Measurements from ENCODE around the gene DZIP3.

The DZIP3 gene

DNA sequence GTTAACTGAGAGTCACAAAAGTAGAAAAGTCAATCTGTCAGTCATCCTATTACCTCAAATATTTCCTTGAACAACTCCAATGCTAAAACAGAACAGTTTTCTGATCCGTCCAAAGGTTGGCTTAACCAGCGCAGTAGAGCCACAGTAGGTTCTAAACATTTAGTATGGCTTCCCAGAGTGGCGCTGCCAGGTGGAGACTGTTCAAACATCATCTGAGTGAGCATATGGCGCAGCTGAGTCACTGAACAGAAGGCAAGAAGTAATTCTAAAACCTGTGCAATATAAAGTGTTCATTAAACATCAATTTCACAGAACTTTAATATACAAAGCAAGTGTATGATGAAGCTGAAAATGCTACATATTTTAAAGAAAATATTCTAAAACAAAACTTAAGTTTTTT, 20.2 kb upstream of the DZIP3 start:
- Histone ChIP-seq H3K27me3 (ENCODE audit: low read length) (no peaks in the 10 kb centered on the region), H3K9ac (ENCODE audit: low read length) (no peak overlapping the region), H3K4me3 (ENCODE audit: insufficient read depth, low read length, poor library complexity, severe bottlenecking) (no peak overlapping the region), H4K20me1 (ENCODE audit: low read depth, low read length) (no peaks in the 10 kb centered on the region), H3K9me2 (replicated peaks; ENCODE audit: insufficient read depth, low read length) (no peaks in the 10 kb centered on the region), H2AFZ (ENCODE audit: low read depth, low read length, severe bottlenecking) (no peak overlapping the region), H3K9me3 (ENCODE audit: insufficient read depth, low read length) (no peaks in the 10 kb centered on the region), H3F3A (ENCODE audit: insufficient read depth) (0 out of 2 replicates have a peak, but pooled peaks cover 6% of the 10 kb centered on the region), H3K79me2 (ENCODE audit: insufficient read depth, low read length) (no peaks in the 10 kb centered on the region), H3K27ac (ENCODE audit: low read depth, low read length) (no peak overlapping the region), H3K36me3 (ENCODE audit: low read length) (peaks cover 73% of the 10 kb centered on the region), H3K4me2 (ENCODE audit: low read depth, low read length, poor library complexity, severe bottlenecking) (no peak overlapping the region)
- TF ChIP-seq EZH2phosphoT487 (conservative IDR thresholded peaks at IDR 0.05; ENCODE audit: low read length) (no peak), CTCF (IDR thresholded peaks at IDR 0.05; ENCODE audit: insufficient read depth, low read length, poor library complexity, severe bottlenecking) (no peak)

DNA sequence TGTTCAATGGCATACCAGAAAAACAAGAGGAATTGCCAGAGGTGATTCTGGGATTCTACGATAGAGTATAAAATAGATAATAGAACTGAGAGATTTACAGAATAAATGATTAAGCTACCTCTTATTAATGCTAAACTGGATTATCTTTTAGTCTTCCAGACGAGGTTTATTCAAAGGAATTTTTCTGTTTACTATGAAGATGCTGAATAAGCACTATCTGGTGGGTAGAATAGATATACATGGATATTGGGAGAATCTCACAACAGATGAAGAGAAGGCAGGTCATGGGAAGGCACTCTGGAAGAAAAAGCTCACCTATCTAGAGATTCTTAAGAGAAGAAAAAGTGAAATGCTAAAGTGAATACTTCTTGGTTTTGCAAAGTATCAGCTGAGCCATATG, 11.5 kb upstream of the DZIP3 start:
- Histone ChIP-seq H3F3A (ENCODE audit: insufficient read depth) (peaks cover 11% of the 10 kb centered on the region; the same call in 1 of the 2 replicates), H4K20me1 (ENCODE audit: low read depth, low read length) (no peaks in the 10 kb centered on the region), H3K9ac (ENCODE audit: low read length) (no peak overlapping the region), H2AFZ (ENCODE audit: low read depth, low read length, severe bottlenecking) (no peak overlapping the region), H3K27ac (ENCODE audit: low read depth, low read length) (no peak overlapping the region), H3K4me3 (ENCODE audit: insufficient read depth, low read length, poor library complexity, severe bottlenecking) (no peak overlapping the region), H3K9me2 (replicated peaks; ENCODE audit: insufficient read depth, low read length) (no peaks in the 10 kb centered on the region), H3K9me3 (ENCODE audit: insufficient read depth, low read length) (no peaks in the 10 kb centered on the region), H3K79me2 (ENCODE audit: insufficient read depth, low read length) (peaks cover 11% of the 10 kb centered on the region; the same call in 1 of the 2 replicates), H3K4me2 (ENCODE audit: low read depth, low read length, poor library complexity, severe bottlenecking) (no peak overlapping the region), H3K36me3 (ENCODE audit: low read length) (peaks cover 88% of the 10 kb centered on the region), H3K27me3 (ENCODE audit: low read length) (no peaks in the 10 kb centered on the region)
- TF ChIP-seq CTCF (IDR thresholded peaks at IDR 0.05; ENCODE audit: insufficient read depth, low read length, poor library complexity, severe bottlenecking) (no peak), EZH2phosphoT487 (conservative IDR thresholded peaks at IDR 0.05; ENCODE audit: low read length) (no peak)

- H3K79me2 ChIP-seq (ENCODE audit: insufficient read depth, low read length) = peaks cover 61% of the 10 kb centered on the region
Measured at GRCh38 chr3:108588601-108589000, 921 bp upstream of the DZIP3 start.

More at GRCh38 chr3:108588601-108589000, 921 bp upstream of the DZIP3 start:
- Histone ChIP-seq H3F3A (ENCODE audit: insufficient read depth) (peaks cover under 1% of the 10 kb centered on the region), H3K27me3 (ENCODE audit: low read length) (no peaks in the 10 kb centered on the region), H3K9ac (ENCODE audit: low read length) (peak overlapping the region; percentile 88), H2AFZ (ENCODE audit: low read depth, low read length, severe bottlenecking) (peak overlapping the region; percentile 79), H3K9me2 (replicated peaks; ENCODE audit: insufficient read depth, low read length) (no peaks in the 10 kb centered on the region), H3K36me3 (ENCODE audit: low read length) (peaks cover 24% of the 10 kb centered on the region), H3K27ac (ENCODE audit: low read depth, low read length) (peak overlapping the region; percentile 88), H3K4me2 (ENCODE audit: low read depth, low read length, poor library complexity, severe bottlenecking) (peak overlapping the region; percentile 93), H3K9me3 (ENCODE audit: insufficient read depth, low read length) (no peaks in the 10 kb centered on the region), H3K4me3 (ENCODE audit: insufficient read depth, low read length, poor library complexity, severe bottlenecking) (peak overlapping the region; percentile 90), H4K20me1 (ENCODE audit: low read depth, low read length) (peaks cover 9% of the 10 kb centered on the region; the same call in 1 of the 2 replicates)
- no peak for TF ChIP-seq CTCF (IDR thresholded peaks at IDR 0.05; ENCODE audit: insufficient read depth, low read length, poor library complexity, severe bottlenecking)
- no peak for TF ChIP-seq EZH2phosphoT487 (conservative IDR thresholded peaks at IDR 0.05; ENCODE audit: low read length)
